HG03520 (cell line): ENCODE measurements around the gene LBX2.

Experiments used
- ATAC-seq: cut with Tn5 transposase; IDR thresholded peaks from one replicate; pipeline ENCODE4 v1.9.1; 2021; ENCODE audit warnings: mild to moderate bottlenecking, moderate library complexity; ENCODE audit not compliant: unreplicated experiment

The LBX2 gene

GRCh38 chr2:74505448-74506246 lies 6.2 kb upstream of the LBX2 start:
- no peak for ATAC-seq

DNA sequence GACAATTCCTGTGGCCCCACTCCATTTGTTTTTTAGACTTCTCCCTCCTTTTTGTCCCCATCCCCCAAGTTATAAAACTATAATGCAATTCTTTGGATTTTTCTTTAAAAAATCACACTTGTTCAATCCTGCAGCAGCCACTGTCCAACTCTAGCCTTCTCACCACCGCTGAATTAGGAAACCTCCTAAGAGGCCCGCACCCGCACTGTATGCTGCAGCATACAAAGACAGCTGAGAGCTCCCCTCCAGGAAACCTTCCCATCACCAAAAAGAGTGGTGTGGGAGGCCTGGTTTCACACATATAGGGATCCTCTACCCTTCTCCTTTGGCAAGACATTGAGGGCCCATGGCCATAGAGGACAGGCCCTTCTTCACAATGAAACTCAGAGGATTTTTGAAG lies 5.2 kb upstream of the LBX2 start:
- no peak for ATAC-seq

GRCh38 chr2:74503506-74504475 lies 4.4 kb upstream of the LBX2 start:
- no peak for ATAC-seq

DNA sequence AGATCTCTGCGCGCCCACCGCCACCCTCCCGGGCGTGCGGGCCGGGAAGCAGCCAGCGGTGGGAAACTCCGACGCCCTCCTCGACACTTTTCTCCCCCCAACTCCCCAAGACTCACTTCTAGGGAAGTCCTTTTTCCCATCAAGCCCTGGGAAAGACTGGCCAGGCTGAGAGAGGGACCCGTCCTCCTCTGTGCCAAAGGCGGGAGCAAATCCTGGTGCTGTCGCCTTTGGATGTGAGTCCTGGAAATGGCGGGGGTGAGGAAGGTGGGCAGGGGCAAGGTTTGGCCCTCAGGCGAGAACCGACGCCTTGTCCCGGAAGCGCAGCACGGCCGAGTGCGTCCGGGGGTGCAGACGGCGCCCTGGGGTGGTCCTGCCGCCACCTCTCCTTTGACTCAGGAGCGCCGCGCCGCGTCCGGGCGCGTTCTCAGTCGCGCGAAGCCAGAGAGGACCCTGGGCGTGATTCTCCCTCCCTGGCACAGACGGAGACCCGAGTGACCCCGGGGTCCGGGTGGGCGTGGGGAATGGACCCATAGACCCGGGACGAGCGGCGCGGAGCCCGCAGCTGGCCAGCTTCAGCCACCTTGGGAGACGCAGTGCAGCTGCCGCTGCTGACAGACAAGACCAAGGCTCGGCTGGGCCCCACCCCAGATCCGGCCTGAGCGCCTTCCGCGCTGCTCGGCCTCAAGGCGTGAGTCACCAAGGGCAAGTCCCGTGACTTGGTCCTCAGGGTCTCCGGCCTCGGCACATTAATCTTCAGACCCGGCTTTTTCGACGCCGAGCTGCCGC lies 3.5 kb upstream of the LBX2 start:
- no peak for ATAC-seq

- no peak for ATAC-seq
Measured at GRCh38 chr2:74502147-74502719, 2.8 kb upstream of the LBX2 start.

GRCh38 chr2:74501335-74502071 lies 2.1 kb upstream of the LBX2 start:
- ATAC-seq: no peak

GRCh38 chr2:74500578-74500946 lies 1.2 kb upstream of the LBX2 start:
- no peak for ATAC-seq

GRCh38 chr2:74499940-74500577 lies 656 bp upstream of the LBX2 start:
- ATAC-seq: no peak

GRCh38 chr2:74498500-74499266 lies 720 bp downstream of the LBX2 start:
- no peak for ATAC-seq

DNA sequence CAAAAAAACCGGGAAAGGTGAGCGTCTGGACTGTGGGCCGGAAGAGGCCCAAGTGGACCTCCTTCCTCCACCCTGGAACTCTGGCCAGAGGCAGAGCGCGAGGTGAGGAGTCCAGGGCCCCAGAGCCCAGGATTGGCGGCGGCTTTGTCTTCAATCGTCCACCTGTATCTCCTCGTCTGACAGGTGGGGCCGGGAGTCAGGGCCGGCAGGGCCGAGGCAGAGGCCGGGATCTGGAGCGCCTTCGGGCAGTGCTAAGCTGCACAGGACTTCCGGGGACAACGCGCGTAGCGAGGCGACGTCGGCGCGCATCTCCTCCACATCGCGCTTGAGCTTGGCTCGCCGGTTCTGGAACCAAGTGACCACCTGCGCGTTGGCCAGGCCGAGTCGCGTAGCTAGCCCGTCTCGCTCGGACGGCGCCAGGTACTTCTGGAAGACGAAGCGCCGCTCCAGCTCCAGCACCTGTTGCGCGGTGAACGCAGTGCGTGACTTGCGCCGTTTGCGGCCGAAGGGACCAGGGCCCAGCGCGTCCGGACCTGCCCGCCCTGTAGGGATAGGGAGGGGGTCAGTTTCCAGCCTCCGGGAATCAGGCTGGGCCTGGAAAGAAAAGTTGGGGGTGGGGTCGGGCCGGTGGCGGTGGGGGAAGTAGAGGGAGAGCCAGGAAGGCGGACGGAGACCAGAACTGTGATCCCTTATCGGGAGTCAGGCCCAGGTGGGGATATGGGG lies 1.5 kb downstream of the LBX2 start:
- ATAC-seq: no peak

DNA sequence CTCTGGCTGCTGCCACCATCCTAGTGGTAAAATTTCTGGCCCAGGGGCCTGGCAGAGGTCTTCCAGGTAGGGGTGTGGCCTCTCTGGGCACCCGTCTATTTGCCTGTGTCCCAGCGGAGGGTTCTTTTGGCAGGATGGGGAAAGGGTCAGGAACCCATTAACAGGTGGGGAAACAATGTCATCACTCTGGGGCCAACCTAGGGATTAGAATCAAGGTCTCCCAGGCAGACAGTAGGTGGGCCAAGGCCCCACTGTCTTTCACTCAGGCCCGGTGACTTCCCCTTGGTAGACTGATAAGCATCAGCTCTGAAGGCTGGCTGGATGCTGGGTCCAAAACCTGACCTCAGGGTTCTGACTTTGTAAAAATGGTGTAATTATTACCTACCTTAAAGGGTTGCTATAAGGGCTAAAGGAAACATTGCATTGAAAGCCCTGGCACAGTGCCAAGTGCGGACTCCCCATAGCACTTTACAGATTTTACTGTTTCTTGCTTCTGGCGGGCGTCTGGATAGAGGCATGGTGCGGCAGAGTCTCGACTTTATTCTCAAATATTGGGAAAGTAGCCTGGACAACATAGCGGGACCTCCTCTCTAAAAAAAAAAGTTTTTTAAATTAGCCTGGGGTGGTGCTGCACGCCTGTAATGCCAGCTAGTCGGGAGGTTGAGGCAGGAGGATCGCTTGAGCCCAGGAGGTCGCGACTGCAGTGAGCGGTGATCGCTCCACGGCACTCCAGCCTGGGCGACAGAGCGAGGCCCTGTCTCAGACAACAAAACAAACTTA lies 2.2 kb downstream of the LBX2 start:
- ATAC-seq: no peak

GRCh38 chr2:74495440-74495839 lies 4.0 kb downstream of the LBX2 start:
- no peak for ATAC-seq

DNA sequence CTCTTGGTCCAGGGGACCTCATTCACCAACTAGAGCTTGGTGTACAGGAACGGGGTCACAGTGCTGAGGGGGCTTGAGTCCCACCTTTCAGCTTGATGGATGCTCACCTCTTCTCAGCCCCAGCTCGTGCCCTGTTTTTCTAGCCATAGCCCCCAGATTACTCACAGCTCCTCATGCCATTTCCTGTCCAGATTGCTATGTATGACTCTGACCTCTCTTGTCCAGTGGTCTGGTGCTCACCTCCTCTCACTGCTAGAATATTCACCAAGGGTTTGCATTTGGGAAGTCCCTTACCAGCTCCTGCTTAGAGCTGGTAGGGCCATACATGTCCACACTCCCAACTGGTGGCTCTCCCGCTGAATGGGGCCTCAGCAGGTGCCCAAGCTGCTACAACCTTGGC lies 5.9 kb downstream of the LBX2 start:
- no peak for ATAC-seq

DNA sequence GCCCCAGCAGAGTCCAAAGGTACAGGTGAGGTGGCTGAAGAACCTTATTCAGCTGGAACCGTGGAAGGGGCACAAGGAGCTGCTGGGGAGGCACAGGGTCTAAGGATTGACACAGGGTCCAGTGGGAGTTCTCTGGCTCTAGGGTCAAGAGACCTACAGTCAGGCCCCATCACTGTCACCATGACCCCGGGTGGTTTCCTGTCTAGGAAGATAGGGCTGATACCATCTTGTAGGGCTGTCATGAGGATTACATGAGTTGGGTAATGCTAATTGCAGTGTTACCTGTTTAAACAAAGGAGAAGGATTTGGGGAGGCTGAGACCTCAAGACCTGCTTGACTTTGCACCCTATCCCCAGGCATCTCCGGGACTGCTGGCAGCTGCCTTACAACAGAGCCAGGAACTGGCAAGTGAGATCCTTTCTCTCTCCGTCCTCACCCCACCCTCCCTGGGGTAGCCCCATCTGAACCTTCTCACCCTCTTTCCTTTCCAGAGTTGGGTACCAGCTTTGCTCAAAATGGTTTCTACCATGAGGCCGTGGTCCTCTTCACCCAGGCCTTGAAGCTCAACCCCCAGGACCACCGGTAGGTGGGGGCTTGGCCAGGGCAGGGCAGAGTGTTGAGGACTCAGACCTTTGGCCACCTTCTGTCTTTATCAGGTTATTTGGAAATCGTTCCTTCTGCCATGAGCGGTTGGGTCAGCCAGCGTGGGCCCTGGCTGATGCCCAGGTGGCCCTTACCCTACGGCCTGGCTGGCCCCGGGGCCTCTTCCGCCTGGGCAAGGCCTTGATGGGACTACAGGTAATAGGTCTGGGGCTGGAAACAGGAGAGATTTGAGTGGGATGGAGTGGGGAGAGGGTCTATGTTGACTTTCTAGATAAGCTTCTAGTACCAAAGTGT lies 7.5 kb downstream of the LBX2 start:
- ATAC-seq: no peak

GRCh38 chr2:74489906-74490305 lies 9.5 kb downstream of the LBX2 start:
- no peak for ATAC-seq

- ATAC-seq: no peak
Measured at GRCh38 chr2:74488643-74489481, 10.5 kb downstream of the LBX2 start.
